GM23248 (cell line): ENCODE measurements around the gene RABEP1. TPM values are rescaled to one million over a fixed set of nuclear protein-coding genes. Genes with fewer than 3 reads are reported as not detected.

Experiments used
- DNase-seq: peaks from one replicate; pipeline ENCODE4 v3.0.0-alpha.2; 2015
- H2AFZ ChIP-seq: fragments of 200-600 bp; sonication (generic); 2 replicates; pipeline ENCODE4 v1.6.1; 2016; ENCODE audit warnings: antibody characterized with exemption
- H3F3A ChIP-seq: fragments of 200-600 bp; sonication (generic); 2 replicates; pipeline ENCODE4 v1.6.1; 2016; ENCODE audit warnings: mild to moderate bottlenecking, antibody characterized with exemption, mixed run types; ENCODE audit not compliant: insufficient read depth
- H3K27ac ChIP-seq: fragments of 200-600 bp; sonication (generic); 2 replicates; pipeline ENCODE4 v1.5.1; 2016; ENCODE audit warnings: mild to moderate bottlenecking
- H3K27me3 ChIP-seq: fragments of 200-600 bp; sonication (generic); replicated peaks from 2 replicates; pipeline ENCODE4 v1.6.1; 2016; ENCODE audit warnings: mild to moderate bottlenecking; ENCODE audit not compliant: insufficient read depth
- H3K36me3 ChIP-seq: fragments of 200-600 bp; sonication (generic); 2 replicates; pipeline ENCODE4 v1.6.1; 2016; ENCODE audit warnings: low read depth, mild to moderate bottlenecking
- H3K4me1 ChIP-seq: fragments of 200-600 bp; sonication (generic); 2 replicates; pipeline ENCODE4 v1.6.1; 2016; ENCODE audit warnings: mild to moderate bottlenecking; ENCODE audit not compliant: insufficient read depth
- H3K4me2 ChIP-seq: fragments of 200-600 bp; sonication (generic); one replicate; pipeline ENCODE4 v1.6.1; 2016; ENCODE audit warnings: mild to moderate bottlenecking; ENCODE audit not compliant: unreplicated experiment
- H3K4me3 ChIP-seq: fragments of 200-600 bp; sonication (generic); 2 replicates; pipeline ENCODE4 v1.5.1; 2016; ENCODE audit warnings: mild to moderate bottlenecking
- H3K79me2 ChIP-seq: fragments of 200-600 bp; sonication (generic); 2 replicates; pipeline ENCODE4 v1.6.1; 2016; ENCODE audit warnings: mild to moderate bottlenecking; ENCODE audit not compliant: insufficient read depth
- H3K9ac ChIP-seq: fragments of 200-600 bp; sonication (generic); 2 replicates; pipeline ENCODE4 v1.6.1; 2016; ENCODE audit warnings: mild to moderate bottlenecking
- H3K9me2 ChIP-seq: fragments of 200-600 bp; sonication (generic); 2 replicates; pipeline ENCODE4 v1.6.1; 2016; ENCODE audit warnings: mixed run types, mild to moderate bottlenecking, moderate library complexity; ENCODE audit not compliant: insufficient read depth
- H3K9me3 ChIP-seq: fragments of 200-600 bp; sonication (generic); one replicate; pipeline ENCODE4 v1.6.1; 2017; ENCODE audit warnings: low read depth
- H4K20me1 ChIP-seq: fragments of 200-600 bp; sonication (generic); 2 replicates; pipeline ENCODE4 v1.6.0; 2016; ENCODE audit not compliant: insufficient read depth
- EZH2 ChIP-seq: fragments of 200-600 bp; sonication (generic); IDR thresholded peaks from 2 replicates; pipeline ENCODE4 v1.6.1; 2018; ENCODE audit warnings: antibody characterized with exemption, mild to moderate bottlenecking; ENCODE audit not compliant: insufficient read depth, poor library complexity, severe bottlenecking
- EZH2phosphoT487 ChIP-seq: fragments of 200-600 bp; sonication (generic); IDR thresholded peaks from 2 replicates; pipeline ENCODE4 v1.6.1; 2018; ENCODE audit warnings: antibody characterized with exemption, moderate library complexity, mild to moderate bottlenecking, low read depth; ENCODE audit not compliant: insufficient read depth
- WGBS, 2 experiments: methylation state at CpG; one replicate each; pipeline ENCODE4 v1.1.6; 2015 to 2017; ENCODE audit warnings: low lambda C conversion rate in 2 of 2, low coverage in 1 of 2; ENCODE audit errors: missing lambda C conversion rate in 2 of 2; 5-methylcytosine and 5-hydroxymethylcytosine counted together
- in situ Hi-C: fragments of 300-500 bp; cut with MboI; formaldehyde crosslinking; loops from 2 replicates; pipeline ENCODE4 v1.15.0; 2020
- polyA plus RNA-seq: library from polyadenylated mRNA; unstranded; fragments of >200 nt; fragmentation: Nextera tagmentation; extraction: Ambion mirVana; gene quantifications from 2 replicates; pipeline ENCODE4 v1.2.1, GENCODE V29; 2016
- total RNA-seq: library from RNA; depleted of rRNA; stranded (reverse); fragments of >200 nt; shearing (Covaris generic); gene quantifications from 2 replicates; pipeline ENCODE4 v1.2.3, GENCODE V29; 2014

The RABEP1 gene
- total and polyA plus RNA-seq, 2 experiments from 2014 or later = 26.3 to 33.6 TPM

GRCh38 chr17:5257124-5257523, 25.0 kb upstream of the RABEP1 start:
- Histone ChIP-seq H3K4me1 (no peaks in the 10 kb centered on the region), H3K27ac (no peak overlapping the region), H3K4me3 (no peak overlapping the region), H3K9me2 (no peaks in the 10 kb centered on the region), H4K20me1 (no peaks in the 10 kb centered on the region), H3K36me3 (no peaks in the 10 kb centered on the region), H3F3A (no peaks in the 10 kb centered on the region), H3K9me3 (no peaks in the 10 kb centered on the region), H3K79me2 (no peaks in the 10 kb centered on the region), H3K4me2 (no peak overlapping the region), H2AFZ (no peak overlapping the region), H3K9ac (no peak overlapping the region), H3K27me3 (no peaks in the 10 kb centered on the region)
- WGBS, 2 experiments = 95% methylated on average over 5 of the region's 5 CpGs
- in situ Hi-C loops = loop anchor here (25.0 kb wide), 1 partner anchor 1180 kb away; the partner anchor contains the start of genes AIPL1 and PIMREG
- DNase-seq = no peak
- TF ChIP-seq EZH2 = no peak
- no peak for TF ChIP-seq EZH2phosphoT487

GRCh38 chr17:5260542-5260941, 21.5 kb upstream of the RABEP1 start:
- 86 to 100% methylated on average over 1 of the region's 1 CpG for WGBS, 2 experiments
- no peak for DNase-seq

GRCh38 chr17:5262416-5262991, 19.6 kb upstream of the RABEP1 start:
- no peak overlapping the region for H3K9ac ChIP-seq
- no peaks in the 10 kb centered on the region for H3K9me2 ChIP-seq
- no peak overlapping the region for H2AFZ ChIP-seq
- no peaks in the 10 kb centered on the region for H3K9me3 ChIP-seq
- H3K4me2 ChIP-seq = no peak overlapping the region
- no peaks in the 10 kb centered on the region for H3K27me3 ChIP-seq
- no peaks in the 10 kb centered on the region for H3F3A ChIP-seq
- in situ Hi-C loops = loop anchor here (25.0 kb wide), 1 partner anchor 1175 kb away; the partner anchor contains the start of genes AIPL1 and PIMREG
- no peak overlapping the region for H3K4me3 ChIP-seq
- DNase-seq = no peak
- H4K20me1 ChIP-seq = no peaks in the 10 kb centered on the region
- WGBS, 2 experiments = 74 to 78% methylated on average over 2 of the region's 2 CpGs
- H3K27ac ChIP-seq = no peak overlapping the region
- H3K79me2 ChIP-seq = no peaks in the 10 kb centered on the region
- H3K4me1 ChIP-seq = no peaks in the 10 kb centered on the region
- TF ChIP-seq EZH2phosphoT487 (no peak), EZH2 (no peak)
- no peaks in the 10 kb centered on the region for H3K36me3 ChIP-seq

More at GRCh38 chr17:5260542-5260941, 21.5 kb upstream of the RABEP1 start:
- TF ChIP-seq EZH2phosphoT487 (no peak), EZH2 (no peak)
- no peak overlapping the region for H3K9ac ChIP-seq
- H3K4me1 ChIP-seq = no peaks in the 10 kb centered on the region
- H3K27me3 ChIP-seq = no peaks in the 10 kb centered on the region
- no peaks in the 10 kb centered on the region for H3F3A ChIP-seq
- H4K20me1 ChIP-seq = no peaks in the 10 kb centered on the region
- no peaks in the 10 kb centered on the region for H3K36me3 ChIP-seq
- no peaks in the 10 kb centered on the region for H3K79me2 ChIP-seq
- no peaks in the 10 kb centered on the region for H3K9me3 ChIP-seq
- in situ Hi-C loops = loop anchor here (25.0 kb wide), 1 partner anchor 1177 kb away; the partner anchor contains the start of genes AIPL1 and PIMREG
- H3K4me3 ChIP-seq = no peak overlapping the region
- no peak overlapping the region for H2AFZ ChIP-seq
- H3K4me2 ChIP-seq = no peak overlapping the region
- H3K9me2 ChIP-seq = no peaks in the 10 kb centered on the region
- no peak overlapping the region for H3K27ac ChIP-seq

GRCh38 chr17:5263441-5263840, 18.6 kb upstream of the RABEP1 start:
- no peaks in the 10 kb centered on the region for H3K27me3 ChIP-seq
- no peak overlapping the region for H3K9ac ChIP-seq
- H3K79me2 ChIP-seq = no peaks in the 10 kb centered on the region
- H3K9me2 ChIP-seq = no peaks in the 10 kb centered on the region
- in situ Hi-C loops = loop anchor here (25.0 kb wide), 1 partner anchor 1174 kb away; the partner anchor contains the start of genes AIPL1 and PIMREG
- no peaks in the 10 kb centered on the region for H3K36me3 ChIP-seq
- no peaks in the 10 kb centered on the region for H3F3A ChIP-seq
- TF ChIP-seq EZH2 (no peak), EZH2phosphoT487 (no peak)
- H3K27ac ChIP-seq = no peak overlapping the region
- no peak for DNase-seq
- H3K4me2 ChIP-seq = no peak overlapping the region
- H3K4me3 ChIP-seq = no peak overlapping the region
- H4K20me1 ChIP-seq = no peaks in the 10 kb centered on the region
- H2AFZ ChIP-seq = no peak overlapping the region
- H3K9me3 ChIP-seq = no peaks in the 10 kb centered on the region
- WGBS, 2 experiments = 92 to 95% methylated on average over 6 of the region's 6 CpGs
- H3K4me1 ChIP-seq = no peaks in the 10 kb centered on the region
